Occipital lobe (tissue), 2 donors: ENCODE measurements around the gene TSSK1B. TPM values are rescaled to one million over a fixed set of nuclear protein-coding genes. Genes with fewer than 3 reads are reported as not detected.
"Not testable (repeated sequence)": the region's sequence is repeated elsewhere in the genome, so short reads cannot be mapped to it uniquely, and the experiment has no call there.

ENCODE experiments used
- DNase-seq: peaks from one replicate; lab custom pipeline; 2025; lab: John Stamatoyannopoulos, UW
- total RNA-seq: library from RNA; depleted of rRNA; stranded (reverse); fragments of >200 nt; gene quantifications from one replicate; pipeline ENCODE4 v1.2.3, GENCODE V29; 2014

The TSSK1B gene
- total RNA-seq: 0.16 TPM

- no peak for DNase-seq
Observed at GRCh38 chr5:113434889-113435288, at the start of gene TSSK1B. TSSK1B (minus strand) TSS chr5:113434989; CDS start chr5:113434839, 150 bp downstream.

GRCh38 chr5:113480243-113480642 is 45.5 kb upstream of the TSSK1B start:
- no peak for DNase-seq

- no peak for DNase-seq
Observed at GRCh38 chr5:113478691-113479090, 43.9 kb upstream of the TSSK1B start.

- no peak for DNase-seq
Observed at GRCh38 chr5:113474100-113474728, 39.4 kb upstream of the TSSK1B start.

GRCh38 chr5:113463032-113463431 is 28.2 kb upstream of the TSSK1B start:
- no peak for DNase-seq

- DNase-seq: not testable (repeated sequence)
Observed at GRCh38 chr5:113457106-113457505, 22.3 kb upstream of the TSSK1B start.

- DNase-seq: no peak
Observed at GRCh38 chr5:113452941-113453340, 18.2 kb upstream of the TSSK1B start.

- DNase-seq: no peak
Observed at GRCh38 chr5:113451797-113452196, 17.0 kb upstream of the TSSK1B start.

GRCh38 chr5:113450929-113451328 is 16.1 kb upstream of the TSSK1B start:
- DNase-seq: no peak

GRCh38 chr5:113450462-113450861 is 15.7 kb upstream of the TSSK1B start:
- DNase-seq: no peak

- DNase-seq: no peak
Observed at GRCh38 chr5:113448252-113448651, 13.5 kb upstream of the TSSK1B start.

- DNase-seq: no peak
Observed at GRCh38 chr5:113447498-113448050, 12.8 kb upstream of the TSSK1B start.

- DNase-seq: no peak
Observed at GRCh38 chr5:113446358-113446927, 11.7 kb upstream of the TSSK1B start.

GRCh38 chr5:113437111-113437510 is 2.3 kb upstream of the TSSK1B start:
- no peak for DNase-seq

GRCh38 chr5:113435575-113435974 is 786 bp upstream of the TSSK1B start:
- peak; percentile 2 for DNase-seq

GRCh38 chr5:113433862-113434612 is 752 bp downstream of the TSSK1B start:
- no peak for DNase-seq

GRCh38 chr5:113433071-113433470 is 1.7 kb downstream of the TSSK1B start:
- DNase-seq: no peak

GRCh38 chr5:113427871-113428574 is 6.8 kb downstream of the TSSK1B start:
- no peak for DNase-seq

- DNase-seq: no peak
Observed at GRCh38 chr5:113425909-113426308, 8.9 kb downstream of the TSSK1B start.

- DNase-seq: no peak
Observed at GRCh38 chr5:113421693-113422092, 13.1 kb downstream of the TSSK1B start.

- no peak for DNase-seq
Observed at GRCh38 chr5:113405530-113405929, 29.3 kb downstream of the TSSK1B start.

GRCh38 chr5:113404269-113404668 is 30.5 kb downstream of the TSSK1B start:
- no peak for DNase-seq
